GM21737 (cell line): ENCODE measurements around the gene BOLA1.
A peak's percentile ranks its signal among the peaks of the same experiment; 100 is the strongest.
"Not testable (repeated sequence)": the region's sequence is repeated elsewhere in the genome, so short reads cannot be mapped to it uniquely, and the experiment has no call there.

Source experiments
- ATAC-seq: cut with Tn5 transposase; IDR thresholded peaks from one replicate; pipeline ENCODE4 v1.9.1; 2021; ENCODE audit warnings: mild to moderate bottlenecking, moderate library complexity; ENCODE audit not compliant: unreplicated experiment

Gene BOLA1, protein sequence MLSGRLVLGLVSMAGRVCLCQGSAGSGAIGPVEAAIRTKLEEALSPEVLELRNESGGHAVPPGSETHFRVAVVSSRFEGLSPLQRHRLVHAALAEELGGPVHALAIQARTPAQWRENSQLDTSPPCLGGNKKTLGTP

DNA sequence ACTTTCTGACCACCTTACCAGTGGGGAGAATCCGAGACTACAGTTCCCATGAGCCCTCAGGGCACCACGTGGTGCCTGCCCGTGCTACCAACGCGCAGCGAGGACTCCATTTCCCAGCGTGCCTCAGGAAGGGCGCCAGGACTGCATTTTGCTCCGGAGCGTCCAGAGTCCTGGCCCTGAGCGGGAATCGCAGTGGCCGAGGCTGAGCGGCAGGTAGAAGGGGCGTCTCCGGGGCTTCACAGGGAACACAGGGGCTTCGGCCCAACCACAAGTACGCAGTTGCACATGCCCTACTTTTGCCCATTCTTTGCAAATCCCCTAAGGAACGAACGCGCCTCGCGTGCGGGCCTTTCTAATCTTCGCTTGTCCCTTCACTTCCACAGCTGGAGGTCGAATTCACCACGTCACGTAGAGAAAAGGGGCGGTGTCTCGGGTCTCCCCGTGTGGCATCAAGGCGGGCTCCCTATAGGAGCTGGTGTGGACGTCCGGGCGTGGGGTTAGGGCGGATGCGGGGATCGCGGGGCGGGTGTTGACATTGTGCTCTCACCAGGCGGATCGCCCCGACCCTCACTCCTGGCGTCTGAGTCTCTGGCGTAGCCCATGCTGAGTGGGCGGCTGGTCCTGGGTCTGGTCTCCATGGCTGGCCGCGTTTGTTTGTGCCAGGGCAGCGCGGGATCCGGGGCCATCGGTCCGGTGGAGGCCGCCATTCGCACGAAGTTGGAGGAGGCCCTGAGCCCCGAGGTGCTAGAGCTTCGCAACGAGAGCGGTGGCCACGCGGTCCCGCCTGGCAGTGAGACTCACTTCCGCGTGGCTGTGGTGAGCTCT is at the start of gene BOLA1:
Gene BOLA1 (plus strand): TSS at position 109 of the 825 bp plus-strand sequence. CDS start 492 bp downstream, at position 601.
- peak; percentile 88 for ATAC-seq

DNA sequence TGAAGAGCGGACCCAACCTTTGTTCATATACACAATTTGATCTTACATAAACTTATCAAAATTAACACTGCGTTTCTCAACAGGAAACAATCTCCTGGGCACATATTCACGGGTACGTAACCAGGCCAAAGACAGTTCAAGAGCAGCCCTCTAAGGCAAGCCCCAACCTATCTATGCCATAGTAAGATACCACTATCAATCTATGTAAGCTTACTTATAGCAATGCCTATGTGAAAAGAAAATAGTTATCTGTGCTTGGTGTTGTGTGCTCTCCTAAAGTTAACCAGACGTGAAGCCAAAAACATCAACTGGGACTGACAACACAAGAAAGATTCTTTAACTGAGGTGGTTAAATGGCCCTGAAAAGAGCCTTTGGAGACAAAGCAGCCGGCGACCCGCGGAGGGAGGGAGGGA is 49.4 kb upstream of the BOLA1 start:
- no peak for ATAC-seq

DNA sequence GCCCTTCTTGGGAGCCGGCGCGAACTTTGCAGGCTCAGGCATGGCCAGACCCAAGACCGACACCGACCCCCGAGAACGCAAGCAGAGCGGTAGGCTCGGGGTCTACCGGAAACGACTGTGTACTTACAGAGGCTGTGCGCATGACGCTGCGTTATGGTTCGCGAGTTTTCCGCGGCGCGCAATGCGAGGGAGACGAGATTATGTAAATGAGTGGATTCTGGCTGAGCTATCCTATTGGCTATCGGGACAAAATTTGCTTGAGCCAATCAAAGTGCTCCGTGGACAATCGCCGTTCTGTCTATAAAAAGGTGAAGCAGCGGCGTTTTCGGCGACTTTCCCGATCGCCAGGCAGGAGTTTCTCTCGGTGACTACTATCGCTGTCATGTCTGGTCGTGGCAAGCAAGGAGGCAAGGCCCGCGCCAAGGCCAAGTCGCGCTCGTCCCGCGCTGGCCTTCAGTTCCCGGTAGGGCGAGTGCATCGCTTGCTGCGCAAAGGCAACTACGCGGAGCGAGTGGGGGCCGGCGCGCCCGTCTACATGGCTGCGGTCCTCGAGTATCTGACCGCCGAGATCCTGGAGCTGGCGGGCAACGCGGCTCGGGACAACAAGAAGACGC is 48.5 kb upstream of the BOLA1 start:
- ATAC-seq = peak; percentile 48

DNA sequence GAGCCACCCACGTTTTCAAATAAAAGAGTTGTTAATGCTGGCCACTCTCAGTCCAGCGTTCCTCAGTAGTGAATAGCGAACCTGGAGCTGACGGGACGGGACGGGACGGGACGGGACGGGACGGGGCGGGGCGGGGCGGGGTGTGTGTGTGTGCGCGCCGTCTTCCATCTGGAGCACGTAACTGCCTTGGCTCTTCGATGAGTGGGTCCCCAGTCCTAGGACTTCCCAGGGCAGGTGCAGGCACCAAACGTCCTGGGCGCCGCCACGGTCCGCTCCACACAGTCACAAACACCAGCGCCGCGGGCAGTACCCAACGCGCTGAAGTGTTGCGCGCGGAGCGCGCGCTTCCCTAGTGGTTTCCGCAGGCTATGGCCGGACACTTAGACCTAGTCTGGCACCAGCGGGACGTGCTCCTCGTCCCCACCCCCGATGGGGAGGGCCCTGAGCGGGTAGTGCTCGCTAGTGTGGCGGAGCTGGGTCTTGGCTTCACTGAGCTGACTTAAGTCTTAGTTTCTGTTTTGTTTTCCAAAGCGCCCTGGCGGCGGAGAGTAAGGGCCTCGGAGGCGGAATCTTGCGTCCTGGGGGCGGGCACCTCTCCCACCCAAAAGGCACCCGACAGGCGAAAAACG is 47.7 kb upstream of the BOLA1 start:
- ATAC-seq = peak; percentile 32

DNA sequence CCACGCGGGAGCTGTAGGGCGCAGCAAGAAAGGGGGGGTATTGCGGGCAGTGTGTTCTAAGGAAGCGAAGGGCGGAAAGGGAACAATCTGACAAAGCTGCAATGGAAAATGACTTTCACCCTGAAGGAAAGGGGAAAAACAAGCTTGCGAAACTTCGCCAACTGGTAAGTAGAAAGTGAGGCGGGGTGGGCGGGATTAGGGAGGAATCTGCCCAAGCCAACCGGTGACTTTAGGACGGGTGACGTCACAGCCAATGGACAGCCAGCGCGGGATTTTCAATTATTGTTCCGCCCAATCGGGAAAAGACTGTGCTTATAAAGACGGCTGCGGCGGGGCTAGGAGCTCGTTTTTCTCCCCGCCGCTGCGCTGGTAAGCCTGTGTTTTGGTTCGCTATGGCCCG is 47.1 kb upstream of the BOLA1 start:
- peak; percentile 30 for ATAC-seq

DNA sequence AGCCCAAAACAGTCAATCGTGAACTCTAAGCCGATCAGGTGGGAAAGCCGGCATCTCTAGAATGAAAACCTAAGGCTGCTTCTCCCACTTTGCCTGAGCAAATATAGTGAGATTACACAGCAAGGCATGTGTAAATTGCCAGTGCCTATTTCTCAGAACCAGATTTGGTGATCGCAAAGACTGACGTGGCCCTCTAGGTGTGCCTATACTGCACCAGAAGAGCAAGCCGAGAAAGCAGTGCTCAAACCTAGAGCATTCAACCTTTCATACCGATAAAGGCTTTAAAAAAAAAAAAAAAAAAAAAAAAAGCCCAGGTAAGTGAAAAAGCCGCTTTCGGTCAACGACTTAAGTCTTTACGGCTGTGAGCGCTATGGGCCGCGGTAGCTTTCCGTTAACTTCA is 39.1 kb upstream of the BOLA1 start:
- not testable (repeated sequence) for ATAC-seq

DNA sequence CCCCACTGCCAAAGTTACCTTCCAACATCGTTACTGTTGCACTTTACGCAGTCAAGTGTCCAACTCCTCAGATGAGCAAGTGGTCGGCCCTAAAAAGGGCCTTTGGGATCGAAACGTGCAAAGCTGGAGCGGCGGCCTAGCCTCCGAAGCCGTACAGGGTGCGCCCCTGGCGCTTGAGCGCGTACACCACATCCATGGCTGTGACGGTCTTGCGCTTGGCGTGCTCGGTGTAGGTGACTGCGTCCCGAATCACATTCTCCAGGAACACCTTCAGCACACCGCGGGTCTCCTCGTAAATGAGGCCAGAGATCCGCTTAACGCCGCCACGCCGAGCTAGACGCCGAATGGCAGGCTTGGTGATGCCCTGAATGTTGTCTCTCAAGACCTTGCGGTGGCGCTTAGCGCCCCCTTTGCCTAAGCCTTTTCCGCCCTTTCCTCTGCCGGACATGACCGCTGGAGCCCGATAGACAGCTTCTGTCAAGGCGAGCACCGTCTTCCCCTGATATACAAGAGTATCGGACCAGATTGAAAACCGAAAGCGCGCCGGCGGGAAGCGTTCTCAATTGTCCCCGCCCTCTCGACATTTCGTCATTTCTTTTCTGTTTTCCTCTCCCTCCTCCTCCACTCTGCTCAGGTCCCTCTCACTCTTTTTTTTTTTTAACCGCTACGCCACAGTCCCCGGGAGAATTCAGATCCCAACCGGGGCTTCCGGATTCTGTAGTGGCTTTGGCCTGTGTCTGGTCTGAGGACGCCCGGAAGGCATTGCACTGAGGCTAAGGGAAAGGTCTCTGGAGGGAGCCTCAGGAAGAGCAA is 38.5 kb upstream of the BOLA1 start:
- ATAC-seq = peak; percentile 57

DNA sequence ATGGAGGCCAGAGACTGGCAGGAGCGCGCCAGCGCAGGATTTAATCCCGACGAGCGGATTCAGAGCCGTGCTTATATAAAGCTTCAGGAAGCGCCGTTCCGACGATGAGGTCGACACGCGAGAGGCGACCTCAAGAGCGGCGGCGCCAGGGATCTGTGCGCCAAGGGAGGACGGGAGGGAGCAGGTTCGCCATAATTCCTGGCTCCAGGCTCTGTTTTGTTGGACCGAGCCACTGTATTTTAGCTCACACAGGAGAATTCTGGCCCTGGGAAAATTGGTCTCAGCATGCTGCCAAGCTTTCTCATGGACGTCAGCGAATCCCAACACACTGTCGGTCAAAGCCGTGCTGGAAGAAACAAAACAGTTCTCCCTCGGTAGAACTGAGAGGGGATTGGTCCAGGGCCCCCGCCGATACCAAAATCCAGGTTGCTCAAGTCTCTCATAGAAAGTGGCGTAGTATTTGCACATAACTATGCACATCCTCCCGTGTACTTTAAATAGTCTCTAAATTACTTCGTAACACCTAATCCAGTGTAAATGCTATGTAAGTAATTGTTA is 37.8 kb upstream of the BOLA1 start:
- not testable (repeated sequence) for ATAC-seq

DNA sequence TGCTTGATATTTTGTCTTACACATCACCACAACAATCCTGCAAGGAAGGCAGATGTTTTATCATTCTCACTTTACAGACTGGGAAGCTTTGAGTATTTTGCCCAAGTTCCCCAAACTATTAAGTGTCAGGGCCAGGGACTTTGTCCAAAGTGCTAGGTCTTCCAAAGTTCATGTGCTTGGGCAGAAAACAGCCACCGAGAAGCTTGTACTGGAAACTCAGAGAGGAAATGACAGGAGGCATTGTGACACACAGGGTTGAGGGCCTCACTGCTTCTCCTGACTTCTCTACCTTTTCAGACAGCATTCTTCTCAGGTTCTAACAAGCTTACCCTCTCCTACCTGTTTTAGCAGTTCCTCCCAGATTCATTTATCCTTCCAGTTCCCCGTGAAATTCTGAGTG is 32.5 kb upstream of the BOLA1 start:
- not testable (repeated sequence) for ATAC-seq

DNA sequence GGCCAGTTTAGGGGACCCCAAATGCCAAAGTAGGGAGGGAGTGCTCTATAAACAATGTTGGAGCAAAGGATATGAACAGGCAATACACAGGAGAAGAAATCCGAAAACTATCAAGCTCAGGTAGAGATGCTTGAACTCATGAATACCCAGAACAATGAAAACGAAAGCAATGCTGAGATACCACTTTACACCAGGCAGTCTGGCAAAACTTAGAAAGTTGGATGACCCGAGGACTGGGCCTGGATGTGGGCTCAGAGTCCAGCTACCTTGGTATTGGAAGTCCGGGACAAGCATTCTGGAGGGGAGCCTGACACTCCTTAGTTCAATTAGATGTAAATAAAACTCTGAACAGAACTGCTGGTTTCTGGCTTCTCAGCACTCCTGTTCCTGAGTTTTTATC is 26.3 kb upstream of the BOLA1 start:
- ATAC-seq = not testable (repeated sequence)

DNA sequence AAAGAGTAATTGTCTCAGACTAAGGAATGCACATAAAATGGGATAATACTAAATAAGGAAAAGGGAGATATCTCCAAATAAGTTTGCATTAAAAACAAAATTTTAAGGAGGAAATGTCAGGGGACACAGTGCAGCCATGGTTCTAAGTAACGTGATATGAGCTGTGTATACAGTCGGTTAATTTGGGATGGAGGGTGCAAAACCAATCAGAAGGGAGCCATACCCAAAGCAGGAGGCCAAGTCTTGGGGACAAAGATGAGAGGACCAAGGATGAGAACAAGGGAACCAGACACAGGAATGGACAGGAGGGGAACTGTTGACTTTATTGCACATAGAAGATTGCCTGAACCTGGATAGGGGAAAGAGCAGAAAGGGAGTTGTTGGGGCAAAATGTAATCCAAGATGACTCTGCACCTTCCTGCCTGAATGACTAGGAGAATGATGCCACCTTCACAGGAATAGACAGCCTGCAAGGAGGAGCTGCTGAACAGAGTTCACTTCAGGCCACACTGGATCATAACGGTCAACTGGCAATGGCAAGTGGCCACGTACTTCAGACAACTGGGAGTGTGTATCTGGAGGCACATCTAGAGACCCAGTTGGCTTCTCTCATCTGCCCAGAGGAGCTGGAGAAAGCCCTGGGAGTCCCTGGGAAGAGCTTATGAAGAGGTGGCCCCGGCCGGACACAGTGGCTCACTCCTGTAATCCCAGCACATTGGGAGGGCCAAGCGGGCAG is 22.0 kb upstream of the BOLA1 start:
- ATAC-seq = no peak

DNA sequence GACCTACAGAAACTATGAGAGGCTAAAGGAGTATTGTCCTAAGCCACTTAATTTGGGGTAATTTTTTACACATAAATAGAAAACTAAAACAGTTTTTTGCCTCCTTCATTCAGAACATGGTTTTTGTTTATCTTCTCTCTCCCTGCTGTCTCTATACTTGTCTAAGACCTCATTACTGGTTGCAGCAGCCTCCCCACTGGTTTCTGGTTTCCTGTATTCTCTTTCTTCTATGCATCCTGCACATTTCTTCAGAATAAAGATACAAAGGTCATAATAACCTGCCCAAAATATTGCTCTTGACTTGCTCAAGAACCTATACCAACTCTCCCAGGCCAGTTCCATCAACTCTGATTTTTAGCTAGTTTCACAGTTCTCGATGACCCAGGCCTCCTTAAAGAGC is 19.8 kb upstream of the BOLA1 start:
- ATAC-seq = no peak

DNA sequence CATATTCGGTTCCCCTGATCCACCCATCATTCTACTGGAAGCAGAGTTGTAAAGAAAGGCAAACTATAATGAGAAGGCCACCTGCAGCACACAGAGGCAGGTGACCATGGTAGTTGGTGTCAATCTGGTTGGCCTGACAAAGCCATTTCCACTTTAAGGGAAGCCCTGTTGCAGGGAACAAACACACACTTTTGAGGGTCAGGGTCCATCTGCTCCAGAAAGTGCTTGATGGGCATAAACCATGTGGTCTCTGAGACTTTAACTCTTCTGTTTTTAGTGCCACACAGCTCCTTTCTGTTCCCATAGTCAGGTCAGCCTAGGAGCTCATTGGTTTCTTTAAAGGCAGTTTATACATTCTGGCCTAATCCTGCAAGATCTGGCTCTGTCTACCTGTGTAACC is 17.5 kb upstream of the BOLA1 start:
- ATAC-seq = no peak

DNA sequence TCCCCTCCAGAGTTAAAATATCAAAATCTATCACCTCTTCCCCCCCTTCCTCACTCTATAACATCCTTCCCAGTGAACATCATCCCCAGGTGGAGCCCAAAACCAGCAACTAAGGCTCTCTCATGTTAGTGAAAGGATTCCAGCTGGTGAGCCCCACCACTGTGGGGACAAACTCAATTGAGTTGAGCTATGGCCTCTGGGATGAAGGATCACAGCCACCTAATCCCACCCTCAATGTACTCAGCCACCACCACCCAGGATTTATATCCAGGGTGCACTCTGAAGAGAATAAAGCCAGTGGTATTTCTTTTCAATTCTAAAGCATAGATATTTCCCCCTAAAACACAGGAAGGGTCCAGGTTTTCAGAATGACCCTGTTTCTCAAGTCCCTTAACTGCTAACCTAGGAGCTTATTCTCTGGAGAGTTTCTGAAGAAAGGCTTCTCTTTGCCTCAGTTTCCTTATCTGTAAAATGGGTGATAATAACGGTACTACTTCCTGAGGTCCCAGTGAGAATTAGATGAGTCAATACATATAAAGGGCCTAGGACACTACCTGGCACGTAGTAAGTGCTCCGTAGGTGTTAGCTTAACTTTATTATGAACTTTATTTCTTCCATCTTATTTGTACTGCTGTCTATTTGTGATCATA is 15.6 kb upstream of the BOLA1 start:
- no peak for ATAC-seq

DNA sequence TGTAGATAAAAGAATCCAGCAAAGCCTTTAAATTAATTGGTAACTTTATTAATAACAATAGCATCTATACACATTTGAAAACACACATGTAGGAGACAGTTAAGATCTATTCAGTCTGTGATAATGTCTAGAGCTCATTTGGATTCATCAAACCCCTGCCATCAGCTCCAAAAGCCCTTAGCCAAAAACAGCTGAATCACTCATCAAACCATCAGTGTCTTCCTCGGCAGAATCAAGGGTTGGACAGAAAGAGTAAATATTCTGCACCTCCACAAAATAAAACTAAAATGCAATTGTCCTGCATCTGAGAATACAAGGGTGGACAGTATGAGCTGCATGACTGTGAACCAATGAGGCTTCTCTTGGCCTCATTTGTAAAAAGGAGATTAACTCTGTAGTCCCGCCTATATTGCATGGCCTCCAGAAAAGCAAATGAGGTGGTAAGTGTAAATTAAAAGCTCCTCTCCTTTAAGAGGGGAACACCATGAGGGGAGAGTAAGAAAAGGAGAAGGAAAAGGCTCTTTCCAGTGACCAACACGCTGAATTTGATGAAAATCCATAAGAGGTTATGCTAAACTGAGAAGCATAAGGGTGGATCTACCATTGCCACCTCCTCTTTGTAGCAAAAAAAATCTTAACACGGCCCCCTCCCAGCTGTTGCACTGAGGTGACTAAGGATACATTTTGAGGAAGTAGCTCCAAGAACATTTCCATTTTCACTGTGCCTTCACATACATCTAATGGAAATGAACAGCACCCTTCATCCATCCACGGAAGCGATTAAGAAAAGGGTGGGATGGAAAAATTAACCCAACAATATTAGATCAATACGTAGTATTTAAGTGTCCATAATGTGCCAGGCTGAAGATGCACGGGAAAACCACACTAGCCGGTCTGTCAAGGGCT is 14.7 kb upstream of the BOLA1 start:
- no peak for ATAC-seq

DNA sequence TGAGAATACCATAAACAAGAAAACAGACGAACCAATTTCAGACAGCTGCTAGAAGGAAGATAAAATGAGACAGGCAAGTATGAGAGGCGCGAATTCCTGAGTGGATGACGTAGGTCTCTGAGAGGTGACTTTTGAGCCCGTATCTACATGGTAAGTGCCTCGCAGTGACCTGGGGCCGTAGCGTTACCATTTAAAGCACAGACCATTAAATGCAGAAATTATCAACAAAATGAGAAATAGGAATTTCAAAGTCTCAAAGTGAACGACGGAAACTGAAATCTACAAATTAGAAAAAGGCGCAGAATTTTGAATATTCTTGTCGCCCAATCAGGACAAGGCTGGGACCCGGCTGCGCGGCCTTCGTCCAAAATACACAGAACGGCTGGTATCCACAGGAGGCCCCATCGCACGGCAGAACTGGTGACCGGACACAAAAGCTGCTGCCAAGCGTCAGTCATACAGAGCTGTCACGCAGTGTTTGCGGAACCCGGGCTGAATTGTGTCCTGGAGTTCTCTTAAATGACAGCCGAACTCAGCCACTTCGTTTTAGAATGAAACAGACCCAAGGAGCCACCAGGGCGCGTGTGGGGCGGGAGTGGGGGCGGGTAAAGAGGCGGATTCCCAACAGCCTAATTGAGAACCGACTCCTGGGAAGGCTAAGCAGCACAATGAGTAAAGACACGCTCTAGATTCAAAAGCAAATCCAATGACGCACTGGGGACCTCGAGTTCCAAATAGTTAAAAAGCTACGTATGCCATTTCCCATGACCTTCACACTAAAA is 13.8 kb upstream of the BOLA1 start:
- ATAC-seq = no peak

DNA sequence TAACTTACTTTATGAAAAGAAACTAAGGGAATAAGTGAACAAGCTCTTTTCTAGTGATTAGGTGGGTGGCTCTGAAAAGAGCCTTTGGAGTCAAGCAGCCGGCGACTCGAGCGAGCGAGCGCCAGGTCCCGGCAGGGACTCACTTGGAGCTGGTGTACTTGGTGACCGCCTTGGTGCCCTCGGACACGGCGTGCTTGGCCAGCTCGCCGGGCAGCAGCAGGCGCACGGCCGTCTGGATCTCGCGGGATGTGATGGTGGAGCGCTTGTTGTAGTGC is 13.3 kb upstream of the BOLA1 start:
- ATAC-seq = not testable (repeated sequence)
